ENCODE results near the gene PTPN1. TPM values are rescaled to one million over a fixed set of nuclear protein-coding genes. Genes with fewer than 3 reads are reported as not detected.

Gene PTPN1
- polyA plus RNA-seq (2011; rRNA removed) (16.2 and 19.4 TPM in 2 replicates), polyA minus RNA-seq (2011; rRNA and poly(A)+ RNA removed) (15.4 and 17.6 TPM in 2 replicates)

DNA sequence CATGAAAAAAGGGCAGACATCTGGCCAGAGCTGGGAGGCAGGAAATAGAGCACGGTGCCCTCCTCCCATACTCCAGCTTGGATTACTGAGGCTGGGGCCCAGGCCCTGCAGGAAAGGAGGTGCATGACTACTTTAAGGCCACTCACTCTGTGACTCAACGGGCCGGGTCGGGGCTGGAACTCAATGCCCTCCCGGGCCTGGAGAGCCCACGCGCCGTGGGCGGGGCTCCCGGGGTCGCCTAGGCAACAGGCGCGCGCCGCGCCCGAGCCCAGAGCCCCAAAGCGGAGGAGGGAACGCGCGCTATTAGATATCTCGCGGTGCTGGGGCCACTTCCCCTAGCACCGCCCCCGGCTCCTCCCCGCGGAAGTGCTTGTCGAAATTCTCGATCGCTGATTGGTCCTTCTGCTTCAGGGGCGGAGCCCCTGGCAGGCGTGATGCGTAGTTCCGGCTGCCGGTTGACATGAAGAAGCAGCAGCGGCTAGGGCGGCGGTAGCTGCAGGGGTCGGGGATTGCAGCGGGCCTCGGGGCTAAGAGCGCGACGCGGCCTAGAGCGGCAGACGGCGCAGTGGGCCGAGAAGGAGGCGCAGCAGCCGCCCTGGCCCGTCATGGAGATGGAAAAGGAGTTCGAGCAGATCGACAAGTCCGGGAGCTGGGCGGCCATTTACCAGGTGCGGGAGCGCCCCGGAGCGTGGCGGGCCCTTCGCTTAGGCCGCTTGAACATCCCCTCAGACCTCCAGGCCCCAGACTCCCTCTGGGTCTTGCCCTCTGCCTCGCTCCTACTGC is at the start of gene PTPN1:
Gene PTPN1, plus strand, starts transcription at position 461 of the 783 bp plus-strand sequence. Its CDS starts 145 bp downstream, at position 606.
- TF ChIP-seq, protein P1, sequence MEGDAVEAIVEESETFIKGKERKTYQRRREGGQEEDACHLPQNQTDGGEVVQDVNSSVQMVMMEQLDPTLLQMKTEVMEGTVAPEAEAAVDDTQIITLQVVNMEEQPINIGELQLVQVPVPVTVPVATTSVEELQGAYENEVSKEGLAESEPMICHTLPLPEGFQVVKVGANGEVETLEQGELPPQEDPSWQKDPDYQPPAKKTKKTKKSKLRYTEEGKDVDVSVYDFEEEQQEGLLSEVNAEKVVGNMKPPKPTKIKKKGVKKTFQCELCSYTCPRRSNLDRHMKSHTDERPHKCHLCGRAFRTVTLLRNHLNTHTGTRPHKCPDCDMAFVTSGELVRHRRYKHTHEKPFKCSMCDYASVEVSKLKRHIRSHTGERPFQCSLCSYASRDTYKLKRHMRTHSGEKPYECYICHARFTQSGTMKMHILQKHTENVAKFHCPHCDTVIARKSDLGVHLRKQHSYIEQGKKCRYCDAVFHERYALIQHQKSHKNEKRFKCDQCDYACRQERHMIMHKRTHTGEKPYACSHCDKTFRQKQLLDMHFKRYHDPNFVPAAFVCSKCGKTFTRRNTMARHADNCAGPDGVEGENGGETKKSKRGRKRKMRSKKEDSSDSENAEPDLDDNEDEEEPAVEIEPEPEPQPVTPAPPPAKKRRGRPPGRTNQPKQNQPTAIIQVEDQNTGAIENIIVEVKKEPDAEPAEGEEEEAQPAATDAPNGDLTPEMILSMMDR (IDR thresholded peaks at IDR 0.05; ENCODE audit: insufficient read depth, low read depth, low read length) = peak; percentile 10; the same call in 1 of the 2 replicates
- H3K4me3 ChIP-seq (ENCODE audit: low read depth, low read length) = peak within 1 kb of the TSS; percentile 99
- peak; percentile 94 for DNase-seq (ENCODE audit: low read depth)
- ChIA-PET POLR2A (interaction anchor here (0.6 kb wide), 1 partner anchor 1235 kb away, joined by 3 read pairs; no protein-coding TSS in a partner anchor), CTCF (interaction anchor here (0.9 to 1.5 kb wide), 3 partner anchors 18 to 119 kb away, joined by 3 read pairs; no protein-coding TSS in a partner anchor)
- H3K27me3 ChIP-seq (ENCODE audit: control insufficient read depth, insufficient read depth, low read length) = no peaks in the 10 kb centered on the region
- H3K36me3 ChIP-seq (ENCODE audit: control insufficient read depth, insufficient read depth, low read length) = no peaks in the 10 kb centered on the region

DNA sequence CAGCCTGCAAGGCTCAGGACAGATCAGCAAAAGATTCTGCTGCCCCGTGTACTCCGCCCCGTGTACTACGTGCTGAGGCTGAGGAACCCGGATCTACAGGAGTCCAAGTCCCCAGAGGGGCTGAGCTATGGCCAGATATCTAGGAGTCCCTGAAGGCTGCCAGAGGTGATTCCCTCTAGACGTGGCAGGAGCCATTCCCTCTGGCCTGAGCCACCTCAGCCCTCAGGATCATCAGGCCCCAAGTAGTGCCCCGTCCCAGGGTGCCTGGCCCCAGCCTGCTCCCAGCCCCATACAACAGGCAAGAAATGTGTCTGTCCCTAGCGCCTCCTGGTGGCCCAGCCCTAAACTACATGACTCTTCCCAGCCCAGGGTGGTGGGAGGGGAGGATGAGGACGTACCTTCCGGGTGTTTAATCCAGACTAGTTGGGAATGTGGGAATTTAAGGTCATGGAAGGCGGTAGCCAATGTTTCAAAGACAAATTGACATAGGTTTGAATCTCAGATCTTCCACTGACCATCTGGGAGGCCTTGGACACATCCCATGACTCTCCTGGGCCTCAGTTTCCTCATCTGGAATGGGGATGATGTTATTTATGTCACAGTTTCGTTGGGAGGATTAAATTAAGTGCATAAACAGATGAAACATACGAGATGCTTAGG is 49.4 kb upstream of the PTPN1 start:
- no peak for DNase-seq (ENCODE audit: low read depth)
- ChIA-PET POLR2A (no interaction called here), CTCF (interaction anchor here (0.6 to 10.2 kb wide), 15 partner anchors 9 to 281 kb away, joined by 3 to 195 read pairs (median 3); partner anchors contain the start of gene CEBPB)
- Histone ChIP-seq H3K4me3 (ENCODE audit: low read depth, low read length) (no peak overlapping the region), H3K27me3 (ENCODE audit: control insufficient read depth, insufficient read depth, low read length) (no peaks in the 10 kb centered on the region), H3K36me3 (ENCODE audit: control insufficient read depth, insufficient read depth, low read length) (no peaks in the 10 kb centered on the region)
- TF ChIP-seq, protein P1 (IDR thresholded peaks at IDR 0.05; ENCODE audit: insufficient read depth, low read depth, low read length) = peak; percentile 95

DNA sequence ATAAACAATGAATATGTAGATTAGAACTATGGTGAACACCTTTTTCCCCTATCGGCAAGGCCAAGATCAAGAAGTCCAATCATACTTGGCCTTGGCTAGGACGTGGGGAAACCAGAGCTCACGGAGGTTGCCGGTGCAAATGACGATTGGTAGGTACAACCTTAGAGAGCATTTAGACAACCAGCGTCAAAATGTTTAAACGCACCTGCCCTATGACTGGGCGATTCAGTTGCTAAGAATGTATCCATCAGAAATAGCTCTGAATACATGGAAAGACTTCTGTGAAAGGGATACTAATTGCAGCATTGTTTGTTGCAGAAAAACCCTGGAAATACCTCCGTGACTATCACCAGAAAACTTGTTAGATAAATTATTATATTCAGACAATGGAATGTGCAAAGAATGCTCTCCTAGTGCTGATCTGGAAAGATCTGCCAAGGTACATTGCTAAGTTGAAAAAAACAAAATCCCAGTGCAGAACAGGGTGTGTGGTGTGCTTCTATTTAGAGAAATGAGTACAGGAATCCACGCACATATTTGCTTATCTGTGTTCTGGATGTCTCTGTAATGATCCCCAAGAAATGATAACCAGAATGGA is 48.0 kb upstream of the PTPN1 start:
- no peak for DNase-seq (ENCODE audit: low read depth)
- no peaks in the 10 kb centered on the region for H3K27me3 ChIP-seq (ENCODE audit: control insufficient read depth, insufficient read depth, low read length)
- no peaks in the 10 kb centered on the region for H3K36me3 ChIP-seq (ENCODE audit: control insufficient read depth, insufficient read depth, low read length)
- ChIA-PET POLR2A (no interaction called here), CTCF (interaction anchor here (1.0 to 10.2 kb wide), 8 partner anchors 11 to 274 kb away, joined by 3 to 195 read pairs (median 5); partner anchors contain the start of gene CEBPB)
- H3K4me3 ChIP-seq (ENCODE audit: low read depth, low read length) = no peak overlapping the region
- TF ChIP-seq, protein P1 (IDR thresholded peaks at IDR 0.05; ENCODE audit: insufficient read depth, low read depth, low read length) = no peak

DNA sequence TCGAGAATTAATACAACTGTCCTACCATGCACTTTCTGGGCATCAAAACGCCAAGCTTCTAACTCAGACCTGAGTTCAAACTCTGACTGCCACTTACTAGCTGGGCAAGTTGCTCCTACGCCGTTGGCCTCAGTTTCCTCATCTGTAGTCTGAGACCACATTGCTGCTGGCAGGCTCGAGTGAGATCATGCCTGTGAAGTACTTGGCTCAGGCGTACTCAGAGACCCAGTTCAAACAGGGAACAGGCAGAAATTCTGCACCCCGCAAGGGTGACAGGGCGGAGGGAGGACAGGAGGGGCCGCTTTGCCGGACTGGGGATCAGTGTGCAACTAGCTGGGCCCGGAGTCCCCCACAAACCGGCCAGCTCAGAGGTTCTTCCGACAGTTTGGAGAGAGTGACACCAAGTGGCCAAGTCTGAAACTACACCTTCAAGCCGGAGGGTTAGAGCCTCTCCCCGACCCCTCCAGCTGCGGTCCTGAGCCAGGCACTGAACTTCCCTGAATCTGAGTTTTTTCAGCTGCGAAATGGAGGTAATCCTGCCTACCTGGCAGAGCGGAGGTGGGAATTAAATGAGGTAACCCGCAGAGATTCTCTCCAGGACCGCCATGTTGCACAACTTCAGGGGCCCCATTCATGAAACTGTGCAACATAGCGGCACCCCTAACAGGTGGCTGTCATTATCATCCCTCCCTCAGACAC is 46.0 kb upstream of the PTPN1 start:
- ChIA-PET POLR2A (no interaction called here), CTCF (interaction anchor here (0.7 to 10.2 kb wide), 35 partner anchors 9 to 344 kb away, joined by 3 to 195 read pairs (median 4); partner anchors contain the start of gene CEBPB)
- Histone ChIP-seq H3K27me3 (ENCODE audit: control insufficient read depth, insufficient read depth, low read length) (no peaks in the 10 kb centered on the region), H3K4me3 (ENCODE audit: low read depth, low read length) (no peak overlapping the region), H3K36me3 (ENCODE audit: control insufficient read depth, insufficient read depth, low read length) (no peaks in the 10 kb centered on the region)
- TF ChIP-seq, protein P1 (IDR thresholded peaks at IDR 0.05; ENCODE audit: insufficient read depth, low read depth, low read length) = peak; percentile 71
- DNase-seq (ENCODE audit: low read depth) = no peak
